Camera-type eye (tissue), 1 donor: ENCODE measurements around the gene EP300. TPM values are rescaled to one million over a fixed set of nuclear protein-coding genes. Genes with fewer than 3 reads are reported as not detected.

Experiments
- total RNA-seq: library from RNA; depleted of rRNA; stranded (reverse); fragments of >200 nt; gene quantifications from one replicate; pipeline ENCODE4 v1.2.3, GENCODE V29; 2014

EP300 gene
- total RNA-seq = 126 TPM

GRCh38 chr22:41092023-41092817, at the start of gene EP300:
Gene EP300, plus strand, starts transcription at chr22:41092592. Its CDS starts 413 bp downstream, at chr22:41093005.

GRCh38 chr22:41204992-41205900, 112.9 kb downstream of the EP300 start, which contains the start of gene L3MBTL2:
Gene L3MBTL2, plus strand, starts transcription at chr22:41205312. Its CDS starts 51 bp downstream, at chr22:41205363.

Other genes with a start within 250 kb of the EP300 start
- gene ST13, start 236.0 kb upstream of the EP300 start, total RNA-seq = 191 TPM
- 13.7 TPM for gene XPNPEP3, start 235.4 kb upstream of the EP300 start, total RNA-seq
- not detected for gene DNAJB7, start 230.5 kb upstream of the EP300 start, total RNA-seq
- 32.7 TPM for gene RBX1, start 141.2 kb upstream of the EP300 start, total RNA-seq
- gene L3MBTL2, start 112.7 kb downstream of the EP300 start, total RNA-seq = 28.2 TPM
- gene CHADL, start 148.3 kb downstream of the EP300 start, total RNA-seq = 6.0 TPM
- 35.0 TPM for gene RANGAP1, start 193.6 kb downstream of the EP300 start, total RNA-seq
- 56.4 TPM for gene ZC3H7B, start 208.9 kb downstream of the EP300 start, total RNA-seq